Liver (tissue), 9 donors: ENCODE results near the gene EFCAB7. TPM values are rescaled to one million over a fixed set of nuclear protein-coding genes. Genes with fewer than 3 reads are reported as not detected.

Experiments used
- DNase-seq: peaks from one replicate; pipeline ENCODE4 v3.0.0-alpha.2; 2017; ENCODE audit warnings: low spot score
- H3K27ac ChIP-seq, 2 donors: one replicate each; pipeline ENCODE4 v1.7.0; 2013; ENCODE audit warnings: inconsistent platforms in 2 of 2, low read length in 2 of 2, control low read depth in 1 of 2, low read depth in 1 of 2, mild to moderate bottlenecking in 1 of 2
- H3K27me3 ChIP-seq, 4 donors: one replicate each; pipeline versions ENCODE4 v1.6.1 to v1.7.0; 2013; ENCODE audit warnings: low read length in 3 of 4, inconsistent platforms in 1 of 4, mild to moderate bottlenecking in 1 of 4, moderate library complexity in 1 of 4; ENCODE audit not compliant: control insufficient read depth in 4 of 4, insufficient read depth in 4 of 4
- H3K36me3 ChIP-seq, 4 donors: one replicate each; pipeline versions ENCODE4 v1.6.1 to v1.7.0; 2013; ENCODE audit warnings: low read length in 3 of 4, mild to moderate bottlenecking in 3 of 4, low read depth in 1 of 4, moderate library complexity in 1 of 4; ENCODE audit not compliant: control insufficient read depth in 4 of 4, insufficient read depth in 3 of 4
- H3K4me1 ChIP-seq, 4 donors: one replicate each; pipeline versions ENCODE4 v1.6.1 to v1.7.0; 2013; ENCODE audit warnings: low read length in 3 of 4, mild to moderate bottlenecking in 3 of 4, moderate library complexity in 1 of 4; ENCODE audit not compliant: control insufficient read depth in 4 of 4, insufficient read depth in 4 of 4
- H3K4me3 ChIP-seq, 3 donors: one replicate each; pipeline versions ENCODE4 v1.6.1 to v1.7.0; 2013; ENCODE audit warnings: low read length in 3 of 3, control low read depth in 1 of 3, low read depth in 1 of 3, mild to moderate bottlenecking in 1 of 3
- H3K9ac ChIP-seq, 2 donors: one replicate each; pipeline ENCODE4 v1.7.0; 2013; ENCODE audit warnings: low read length in 2 of 2, mild to moderate bottlenecking in 2 of 2, moderate library complexity in 2 of 2, control low read depth in 1 of 2, low read depth in 1 of 2
- H3K9me3 ChIP-seq, 4 donors: one replicate each; pipeline versions ENCODE4 v1.6.1 to v1.7.0; 2013; ENCODE audit warnings: low read length in 3 of 4; ENCODE audit not compliant: control insufficient read depth in 4 of 4
- EGR1 ChIP-seq, 2 donors: IDR thresholded peaks; 2 replicates each; pipeline ENCODE4 v1.6.1; 2016 to 2018; ENCODE audit warnings: antibody characterized with exemption in 2 of 2, low read depth in 2 of 2
- FOXA1 ChIP-seq: IDR thresholded peaks from 2 replicates; pipeline ENCODE4 v1.6.1; 2016; ENCODE audit warnings: antibody characterized with exemption
- GABPA ChIP-seq, 2 donors: IDR thresholded peaks in 1 of 2; conservative IDR thresholded peaks in 1 of 2; 2 replicates each; pipeline ENCODE4 v1.6.1; 2016; ENCODE audit warnings: antibody characterized with exemption in 2 of 2, mild to moderate bottlenecking in 1 of 2, moderate library complexity in 1 of 2
- HNF4G ChIP-seq: IDR thresholded peaks from 2 replicates; pipeline ENCODE4 v1.6.1; 2016; ENCODE audit warnings: antibody characterized with exemption
- JUND ChIP-seq, 2 donors: IDR thresholded peaks; 2 replicates each; pipeline ENCODE4 v1.6.1; 2016; ENCODE audit warnings: antibody characterized with exemption in 2 of 2
- RXRA ChIP-seq, 2 donors: IDR thresholded peaks; 2 replicates each; pipeline ENCODE4 v1.6.1; 2017 to 2018; ENCODE audit warnings: antibody characterized with exemption in 2 of 2, mild to moderate bottlenecking in 1 of 2
- SP1 ChIP-seq: IDR thresholded peaks from 2 replicates; pipeline ENCODE4 v1.6.1; 2018; ENCODE audit warnings: antibody characterized with exemption, mild to moderate bottlenecking
- YY1 ChIP-seq: IDR thresholded peaks from 2 replicates; pipeline ENCODE4 v1.6.1; 2016; ENCODE audit warnings: antibody characterized with exemption, mild to moderate bottlenecking
- WGBS: extraction: QIAGEN DNeasy Blood & Tissue Kit; methylation state at CpG from one replicate; pipeline ENCODE4 v1.1.7; 2013; 5-methylcytosine and 5-hydroxymethylcytosine counted together
- polyA plus RNA-seq, 2 donors: library from polyadenylated mRNA; stranded (reverse) in 1 of 2; unstranded in 1 of 2; fragments of 200-250 nt in 1 of 2; fragments of >200 nt in 1 of 2; fragmentation: Nextera tagmentation in 1 of 2; extraction: Ambion mirVana in 1 of 2; gene quantifications; one replicate each; pipeline versions ENCODE4 v1.2.1 to v1.2.3, GENCODE V29; 2013 to 2015
- total RNA-seq, 2 donors: library from RNA; depleted of rRNA; stranded (reverse); fragments of >200 nt; gene quantifications; one replicate each; pipeline ENCODE4 v1.2.3, GENCODE V29; 2014
- TF ChIP-seq, protein P1 (sequence below): IDR thresholded peaks from 2 replicates; pipeline ENCODE4 v1.6.1; 2016; ENCODE audit warnings: antibody characterized with exemption, mild to moderate bottlenecking
- TF ChIP-seq, protein P2 (sequence below): IDR thresholded peaks from 2 replicates; pipeline ENCODE4 v1.6.1; 2016; ENCODE audit warnings: antibody characterized with exemption
- TF ChIP-seq, protein P3 (sequence below): fragments of 150-350 bp; IDR thresholded peaks from 2 replicates; pipeline ENCODE4 v1.5.1; 2017; ENCODE audit warnings: improper control_type of control experiment, low read depth, low read length; ENCODE audit not compliant: missing input control
- TF ChIP-seq, protein P4 (sequence below): IDR thresholded peaks from 2 replicates; pipeline ENCODE4 v1.6.1; 2016; ENCODE audit warnings: antibody characterized with exemption
- TF ChIP-seq, protein P5 (sequence below): IDR thresholded peaks from 2 replicates; pipeline ENCODE4 v1.6.1; 2016; ENCODE audit warnings: antibody characterized with exemption
- donor health status: healthy.
- donor health status: healthy.
- donor health status: healthy.
- donor health status: healthy.
- donor health status: healthy.

EFCAB7 gene
- total and polyA plus RNA-seq, 4 donors = 0.70 to 2.6 (median 1.9) TPM

DNA sequence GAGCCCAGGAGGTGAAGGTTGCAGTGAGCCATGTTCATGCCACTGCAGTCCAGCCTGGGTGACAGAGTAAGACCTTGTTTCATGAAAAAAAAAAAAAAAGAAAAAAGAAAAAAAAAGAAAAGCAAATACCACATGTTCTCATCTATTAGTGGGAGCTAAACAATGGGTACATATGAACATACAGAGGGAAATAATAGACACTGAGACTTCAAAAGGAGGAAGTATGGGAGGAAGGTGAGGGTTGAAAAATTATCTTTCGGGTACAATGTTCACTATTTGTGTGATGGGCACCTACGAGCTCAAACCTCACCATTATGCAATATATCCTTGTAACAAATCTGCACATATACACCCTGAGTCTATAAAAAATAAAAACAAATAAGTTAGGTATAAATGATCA lies 6.7 kb upstream of the EFCAB7 start:
- TF ChIP-seq HNF4G (no peak), JUND (IDR thresholded peaks at IDR 0.05) (no peak), GABPA (IDR thresholded peaks at IDR 0.05 in 1 of 2, conservative IDR thresholded peaks at IDR 0.05 in 1 of 2) (no peak), YY1 (no peak), SP1 (no peak), RXRA (IDR thresholded peaks at IDR 0.05) (no peak), EGR1 (IDR thresholded peaks at IDR 0.05; ENCODE audit: low read depth in 2 of 2) (no peak), FOXA1 (no peak)
- TF ChIP-seq, protein P1, sequence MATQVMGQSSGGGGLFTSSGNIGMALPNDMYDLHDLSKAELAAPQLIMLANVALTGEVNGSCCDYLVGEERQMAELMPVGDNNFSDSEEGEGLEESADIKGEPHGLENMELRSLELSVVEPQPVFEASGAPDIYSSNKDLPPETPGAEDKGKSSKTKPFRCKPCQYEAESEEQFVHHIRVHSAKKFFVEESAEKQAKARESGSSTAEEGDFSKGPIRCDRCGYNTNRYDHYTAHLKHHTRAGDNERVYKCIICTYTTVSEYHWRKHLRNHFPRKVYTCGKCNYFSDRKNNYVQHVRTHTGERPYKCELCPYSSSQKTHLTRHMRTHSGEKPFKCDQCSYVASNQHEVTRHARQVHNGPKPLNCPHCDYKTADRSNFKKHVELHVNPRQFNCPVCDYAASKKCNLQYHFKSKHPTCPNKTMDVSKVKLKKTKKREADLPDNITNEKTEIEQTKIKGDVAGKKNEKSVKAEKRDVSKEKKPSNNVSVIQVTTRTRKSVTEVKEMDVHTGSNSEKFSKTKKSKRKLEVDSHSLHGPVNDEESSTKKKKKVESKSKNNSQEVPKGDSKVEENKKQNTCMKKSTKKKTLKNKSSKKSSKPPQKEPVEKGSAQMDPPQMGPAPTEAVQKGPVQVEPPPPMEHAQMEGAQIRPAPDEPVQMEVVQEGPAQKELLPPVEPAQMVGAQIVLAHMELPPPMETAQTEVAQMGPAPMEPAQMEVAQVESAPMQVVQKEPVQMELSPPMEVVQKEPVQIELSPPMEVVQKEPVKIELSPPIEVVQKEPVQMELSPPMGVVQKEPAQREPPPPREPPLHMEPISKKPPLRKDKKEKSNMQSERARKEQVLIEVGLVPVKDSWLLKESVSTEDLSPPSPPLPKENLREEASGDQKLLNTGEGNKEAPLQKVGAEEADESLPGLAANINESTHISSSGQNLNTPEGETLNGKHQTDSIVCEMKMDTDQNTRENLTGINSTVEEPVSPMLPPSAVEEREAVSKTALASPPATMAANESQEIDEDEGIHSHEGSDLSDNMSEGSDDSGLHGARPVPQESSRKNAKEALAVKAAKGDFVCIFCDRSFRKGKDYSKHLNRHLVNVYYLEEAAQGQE = no peak
- TF ChIP-seq, protein P2, sequence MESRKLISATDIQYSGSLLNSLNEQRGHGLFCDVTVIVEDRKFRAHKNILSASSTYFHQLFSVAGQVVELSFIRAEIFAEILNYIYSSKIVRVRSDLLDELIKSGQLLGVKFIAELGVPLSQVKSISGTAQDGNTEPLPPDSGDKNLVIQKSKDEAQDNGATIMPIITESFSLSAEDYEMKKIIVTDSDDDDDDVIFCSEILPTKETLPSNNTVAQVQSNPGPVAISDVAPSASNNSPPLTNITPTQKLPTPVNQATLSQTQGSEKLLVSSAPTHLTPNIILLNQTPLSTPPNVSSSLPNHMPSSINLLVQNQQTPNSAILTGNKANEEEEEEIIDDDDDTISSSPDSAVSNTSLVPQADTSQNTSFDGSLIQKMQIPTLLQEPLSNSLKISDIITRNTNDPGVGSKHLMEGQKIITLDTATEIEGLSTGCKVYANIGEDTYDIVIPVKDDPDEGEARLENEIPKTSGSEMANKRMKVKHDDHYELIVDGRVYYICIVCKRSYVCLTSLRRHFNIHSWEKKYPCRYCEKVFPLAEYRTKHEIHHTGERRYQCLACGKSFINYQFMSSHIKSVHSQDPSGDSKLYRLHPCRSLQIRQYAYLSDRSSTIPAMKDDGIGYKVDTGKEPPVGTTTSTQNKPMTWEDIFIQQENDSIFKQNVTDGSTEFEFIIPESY = no peak
- TF ChIP-seq, protein P3, sequence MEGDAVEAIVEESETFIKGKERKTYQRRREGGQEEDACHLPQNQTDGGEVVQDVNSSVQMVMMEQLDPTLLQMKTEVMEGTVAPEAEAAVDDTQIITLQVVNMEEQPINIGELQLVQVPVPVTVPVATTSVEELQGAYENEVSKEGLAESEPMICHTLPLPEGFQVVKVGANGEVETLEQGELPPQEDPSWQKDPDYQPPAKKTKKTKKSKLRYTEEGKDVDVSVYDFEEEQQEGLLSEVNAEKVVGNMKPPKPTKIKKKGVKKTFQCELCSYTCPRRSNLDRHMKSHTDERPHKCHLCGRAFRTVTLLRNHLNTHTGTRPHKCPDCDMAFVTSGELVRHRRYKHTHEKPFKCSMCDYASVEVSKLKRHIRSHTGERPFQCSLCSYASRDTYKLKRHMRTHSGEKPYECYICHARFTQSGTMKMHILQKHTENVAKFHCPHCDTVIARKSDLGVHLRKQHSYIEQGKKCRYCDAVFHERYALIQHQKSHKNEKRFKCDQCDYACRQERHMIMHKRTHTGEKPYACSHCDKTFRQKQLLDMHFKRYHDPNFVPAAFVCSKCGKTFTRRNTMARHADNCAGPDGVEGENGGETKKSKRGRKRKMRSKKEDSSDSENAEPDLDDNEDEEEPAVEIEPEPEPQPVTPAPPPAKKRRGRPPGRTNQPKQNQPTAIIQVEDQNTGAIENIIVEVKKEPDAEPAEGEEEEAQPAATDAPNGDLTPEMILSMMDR = no peak
- TF ChIP-seq, protein P4, sequence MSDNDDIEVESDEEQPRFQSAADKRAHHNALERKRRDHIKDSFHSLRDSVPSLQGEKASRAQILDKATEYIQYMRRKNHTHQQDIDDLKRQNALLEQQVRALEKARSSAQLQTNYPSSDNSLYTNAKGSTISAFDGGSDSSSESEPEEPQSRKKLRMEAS = no peak
- Histone ChIP-seq H3K27me3 (no peaks in the 10 kb centered on the region), H3K4me1 (no peaks in the 10 kb centered on the region), H3K9ac (no peak overlapping the region), H3K4me3 (no peak overlapping the region), H3K36me3 (no peaks in the 10 kb centered on the region), H3K27ac (no peak overlapping the region), H3K9me3 (no peaks in the 10 kb centered on the region)
- WGBS = 88% methylated on average over 2 of the region's 2 CpGs
- DNase-seq = no peak

DNA sequence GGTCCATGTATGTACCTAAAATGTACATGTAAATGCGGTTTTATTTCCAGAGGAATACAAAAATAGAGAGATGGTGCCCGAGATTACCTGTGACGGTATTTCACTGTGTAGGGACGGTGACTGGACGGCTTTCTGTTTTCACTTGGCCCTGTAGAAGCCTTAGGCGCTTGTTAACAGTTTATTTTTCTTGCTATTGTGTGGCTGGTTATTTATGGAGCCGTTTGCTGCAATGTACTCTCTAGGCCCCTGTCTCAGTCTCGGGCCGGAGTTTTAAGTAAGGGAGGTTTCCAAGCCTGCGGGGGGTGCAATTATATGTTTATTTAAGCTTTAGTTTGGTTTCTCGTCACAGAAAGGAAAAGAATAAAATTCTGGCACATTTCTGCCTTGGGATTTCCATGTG lies 413 bp downstream of the EFCAB7 start:
- Histone ChIP-seq H3K4me3 (peak overlapping the region; percentile 73 to 77 (median 77)), H3K27me3 (no peaks in the 10 kb centered on the region), H3K9me3 (no peaks in the 10 kb centered on the region), H3K4me1 (peaks cover 0 to 20% (median 14%) of the 10 kb centered on the region in 4 donors), H3K9ac (peak overlapping the region; percentile 76 to 77), H3K36me3 (no peaks in the 10 kb centered on the region), H3K27ac (peak overlapping the region; percentile 82 to 87)
- TF ChIP-seq, protein P5, sequence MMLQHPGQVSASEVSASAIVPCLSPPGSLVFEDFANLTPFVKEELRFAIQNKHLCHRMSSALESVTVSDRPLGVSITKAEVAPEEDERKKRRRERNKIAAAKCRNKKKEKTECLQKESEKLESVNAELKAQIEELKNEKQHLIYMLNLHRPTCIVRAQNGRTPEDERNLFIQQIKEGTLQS = no peak
- no peak for TF ChIP-seq RXRA (IDR thresholded peaks at IDR 0.05)
- WGBS = 1% methylated on average over 11 of the region's 11 CpGs
- DNase-seq = no peak
